Activated CD4-positive, alpha-beta T cell treated with anti-CD3 and anti-CD28 coated beads, Interleukin-2, amount 10 ng/mL, durations not matched to agents 7 days and 5 days (primary cell): ENCODE measurements around the gene RXFP2. TPM values are rescaled to one million over a fixed set of nuclear protein-coding genes. Genes with fewer than 3 reads are reported as not detected.

Experiments
- CTCF ChIA-PET: fragments of 350-600 bp; sonication (Branson Sonifier 250); formaldehyde crosslinking; loops from one replicate; lab custom pipeline; 2021; ENCODE audit warnings: antibody characterized with exemption; lab: Charles Lee
- POLR2A ChIA-PET: fragments of 350-600 bp; sonication (Branson Sonifier 250); formaldehyde crosslinking; loops from one replicate; lab custom pipeline; 2021; ENCODE audit warnings: antibody characterized with exemption; lab: Charles Lee
- DNase-seq: peaks from one replicate; pipeline ENCODE4 v3.0.0-alpha.2; 2020
- H3K27ac Mint-ChIP-seq: one replicate; pipeline ENCODE4 v1.8.0; 2021; ENCODE audit warnings: mild to moderate bottlenecking, moderate library complexity, mixed read lengths
- H3K27me3 Mint-ChIP-seq: one replicate; pipeline ENCODE4 v1.8.0; 2021; ENCODE audit warnings: mixed read lengths
- H3K36me3 Mint-ChIP-seq: one replicate; pipeline ENCODE4 v1.8.0; 2021; ENCODE audit warnings: low read depth, mixed read lengths
- H3K4me1 Mint-ChIP-seq: one replicate; pipeline ENCODE4 v1.8.0; 2021; ENCODE audit warnings: mixed read lengths
- H3K4me3 Mint-ChIP-seq: one replicate; pipeline ENCODE4 v1.8.0; 2021; ENCODE audit warnings: mild to moderate bottlenecking, moderate library complexity, mixed read lengths
- H3K9me3 Mint-ChIP-seq: one replicate; pipeline ENCODE4 v1.8.0; 2021; ENCODE audit warnings: mixed read lengths
- total RNA-seq, 2 experiments: library from RNA; stranded (reverse); gene quantifications; one replicate each; pipeline ENCODE4 v1.2.3, GENCODE V29; 2021

The RXFP2 gene
- total RNA-seq, 2 experiments from 2014 or later: not detected

DNA sequence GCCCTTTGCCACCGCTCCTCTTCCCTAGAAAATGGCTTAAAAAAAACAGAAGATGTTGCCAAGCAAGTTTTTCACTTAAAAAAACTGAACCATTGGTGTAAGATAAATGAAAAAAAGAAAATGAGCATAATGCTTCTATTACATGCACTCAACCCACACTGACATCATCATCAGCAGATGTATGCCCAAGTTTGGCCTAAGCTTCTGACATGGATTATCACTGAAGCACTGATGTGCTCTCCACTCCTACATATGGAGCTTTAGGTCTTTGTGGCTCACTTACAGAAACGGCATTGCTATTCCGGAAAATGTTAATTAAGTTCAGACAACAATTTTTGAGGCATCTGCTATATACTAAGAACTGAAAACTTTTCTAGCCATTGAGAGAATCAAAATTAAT lies 8.0 kb downstream of the RXFP2 start:
- ChIA-PET CTCF (no interaction called here), POLR2A (no interaction called here)
- Mint-ChIP-seq H3K36me3 (no peaks in the 10 kb centered on the region), H3K27me3 (peaks cover 14% of the 10 kb centered on the region), H3K4me1 (peaks cover under 1% of the 10 kb centered on the region), H3K9me3 (no peaks in the 10 kb centered on the region), H3K4me3 (no peak overlapping the region), H3K27ac (no peak overlapping the region)
- DNase-seq: no peak

DNA sequence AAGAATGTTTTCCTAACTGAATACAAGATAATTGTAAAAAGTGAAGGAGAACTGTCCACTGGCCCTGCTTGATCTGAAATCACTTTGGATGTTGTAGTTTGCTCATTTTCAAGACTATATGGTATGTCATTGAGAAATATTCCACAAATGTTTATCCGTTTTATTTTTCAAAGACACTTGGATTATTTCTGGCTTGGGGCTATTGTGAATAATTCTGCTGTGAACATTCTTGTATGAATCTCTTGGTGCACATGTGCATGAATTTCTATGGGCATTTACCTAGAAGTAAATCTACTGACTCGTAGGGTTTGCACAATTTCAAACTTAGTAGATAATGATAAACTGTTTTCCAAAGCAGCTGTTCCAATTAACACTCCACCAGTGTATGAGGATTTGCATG lies 8.6 kb downstream of the RXFP2 start:
- H3K27me3 Mint-ChIP-seq: peaks cover 14% of the 10 kb centered on the region
- no peak overlapping the region for H3K27ac Mint-ChIP-seq
- H3K36me3 Mint-ChIP-seq: no peaks in the 10 kb centered on the region
- H3K4me1 Mint-ChIP-seq: no peaks in the 10 kb centered on the region
- H3K9me3 Mint-ChIP-seq: no peaks in the 10 kb centered on the region
- ChIA-PET POLR2A (no interaction called here), CTCF (no interaction called here)
- H3K4me3 Mint-ChIP-seq: no peak overlapping the region
- no peak for DNase-seq

DNA sequence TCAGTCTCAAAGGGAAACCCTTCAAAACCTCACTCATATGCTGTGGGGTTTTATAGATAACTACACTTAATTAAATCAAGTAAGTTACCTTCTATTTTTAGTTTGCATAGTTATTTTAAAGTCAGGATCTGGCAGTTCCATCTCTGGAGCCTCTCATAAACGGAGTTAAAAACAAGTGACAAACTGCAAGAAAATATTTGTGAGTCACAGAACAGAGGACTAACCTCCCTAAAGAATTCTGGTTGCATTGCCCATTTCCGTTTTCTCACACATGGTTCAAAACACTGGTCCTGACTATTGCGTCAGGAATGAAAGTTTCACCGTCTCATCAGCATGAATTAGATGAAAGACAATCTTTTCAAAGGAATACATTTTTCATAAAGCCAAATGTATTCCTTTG lies 10.6 kb downstream of the RXFP2 start:
- H3K27ac Mint-ChIP-seq: no peak overlapping the region
- H3K4me1 Mint-ChIP-seq: no peaks in the 10 kb centered on the region
- no peaks in the 10 kb centered on the region for H3K36me3 Mint-ChIP-seq
- peaks cover 10% of the 10 kb centered on the region for H3K27me3 Mint-ChIP-seq
- DNase-seq: no peak
- H3K9me3 Mint-ChIP-seq: no peaks in the 10 kb centered on the region
- POLR2A ChIA-PET: no interaction called here
- no peak overlapping the region for H3K4me3 Mint-ChIP-seq
- CTCF ChIA-PET: no interaction called here

DNA sequence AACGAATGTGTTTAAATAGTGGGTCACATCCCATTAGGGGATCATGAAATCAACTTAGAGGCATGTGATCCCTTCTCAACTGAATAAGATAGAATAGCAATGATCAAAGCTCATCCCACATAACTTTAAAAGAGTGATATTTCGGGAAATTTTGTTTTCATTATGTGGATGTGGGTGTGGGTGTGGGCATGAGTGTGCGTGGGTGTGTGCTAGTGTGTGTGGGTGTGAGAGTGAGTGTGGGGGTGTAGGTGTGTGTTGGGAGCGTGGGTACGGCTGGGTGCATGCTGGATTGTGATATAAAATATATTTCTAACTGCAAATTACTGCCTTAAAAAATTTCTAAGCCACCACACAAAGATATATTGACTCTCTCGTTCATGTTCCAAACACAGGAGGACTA lies 15.9 kb downstream of the RXFP2 start:
- Mint-ChIP-seq H3K9me3 (no peaks in the 10 kb centered on the region), H3K36me3 (no peaks in the 10 kb centered on the region), H3K27me3 (peaks cover 6% of the 10 kb centered on the region), H3K27ac (no peak overlapping the region), H3K4me3 (no peak overlapping the region), H3K4me1 (no peaks in the 10 kb centered on the region)
- DNase-seq: no peak
- ChIA-PET CTCF (no interaction called here), POLR2A (no interaction called here)

DNA sequence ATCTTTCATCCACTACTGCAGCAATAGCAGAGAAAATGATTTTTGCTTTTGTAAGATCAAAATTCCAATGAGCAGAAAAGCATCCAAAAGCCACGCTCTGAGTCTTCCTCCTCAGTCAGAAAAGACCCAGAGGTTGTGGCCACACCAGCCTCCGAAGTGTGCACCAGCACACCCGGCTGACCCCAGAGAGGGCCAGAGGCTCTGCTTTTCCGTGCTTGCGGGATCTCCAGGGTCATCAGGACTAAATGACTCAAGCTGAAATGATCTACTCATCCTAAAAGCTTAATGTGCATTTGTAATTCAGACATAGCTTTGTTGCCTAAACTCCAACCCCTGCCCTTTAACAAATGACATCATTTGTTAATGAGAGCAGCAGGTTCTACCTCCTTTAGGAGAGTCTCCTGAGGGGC lies 16.5 kb downstream of the RXFP2 start:
- Mint-ChIP-seq H3K27me3 (peaks cover 2% of the 10 kb centered on the region), H3K4me3 (no peak overlapping the region), H3K27ac (no peak overlapping the region), H3K36me3 (no peaks in the 10 kb centered on the region), H3K9me3 (no peaks in the 10 kb centered on the region), H3K4me1 (no peaks in the 10 kb centered on the region)
- POLR2A ChIA-PET: no interaction called here
- DNase-seq: no peak
- CTCF ChIA-PET: no interaction called here

DNA sequence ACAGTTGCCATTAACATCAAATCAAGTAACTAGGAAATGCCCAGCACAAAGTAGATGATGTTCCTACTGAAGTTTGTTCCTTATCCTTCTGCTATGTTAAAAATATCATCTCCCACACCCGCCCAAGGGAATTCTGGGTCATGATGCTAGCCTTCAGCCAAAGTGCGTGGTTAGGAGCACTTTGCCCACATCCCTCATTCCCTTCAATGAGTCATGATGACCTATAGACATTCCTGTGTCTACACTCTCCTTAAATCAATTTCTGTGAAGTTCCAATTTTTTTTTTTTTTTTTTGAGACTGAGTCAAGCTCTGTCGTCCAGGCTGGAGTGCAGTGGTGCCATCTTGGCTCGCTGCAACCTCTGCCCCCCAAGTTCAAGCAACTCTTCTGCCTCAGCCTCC lies 17.0 kb downstream of the RXFP2 start:
- Mint-ChIP-seq H3K27me3 (peaks cover 2% of the 10 kb centered on the region), H3K27ac (no peak overlapping the region), H3K9me3 (no peaks in the 10 kb centered on the region), H3K4me1 (no peaks in the 10 kb centered on the region), H3K4me3 (no peak overlapping the region), H3K36me3 (no peaks in the 10 kb centered on the region)
- POLR2A ChIA-PET: no interaction called here
- DNase-seq: no peak
- CTCF ChIA-PET: interaction anchor here (0.6 kb wide), 1 partner anchor 767 kb away, joined by 3 read pairs; no protein-coding TSS in a partner anchor

DNA sequence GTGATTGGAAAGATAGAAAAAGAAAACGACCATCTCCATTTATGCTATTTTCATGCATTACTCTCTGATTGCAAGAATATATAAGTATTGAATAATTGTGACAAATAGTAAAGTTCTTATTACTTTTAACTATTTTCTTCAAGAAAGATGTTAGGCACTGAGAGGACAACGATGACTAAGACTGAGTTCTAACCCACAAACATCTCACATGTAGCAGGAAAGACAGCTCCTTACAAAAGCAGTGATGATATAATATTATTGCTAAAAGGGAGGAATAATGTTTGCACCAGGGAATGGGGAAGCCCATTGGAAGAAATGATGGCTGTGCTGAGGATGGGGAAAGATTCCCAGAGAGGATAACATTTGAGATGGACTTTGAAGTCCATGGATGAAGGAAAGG lies 22.6 kb downstream of the RXFP2 start:
- Mint-ChIP-seq H3K27me3 (peaks cover 13% of the 10 kb centered on the region), H3K36me3 (no peaks in the 10 kb centered on the region), H3K27ac (no peak overlapping the region), H3K9me3 (no peaks in the 10 kb centered on the region), H3K4me1 (no peaks in the 10 kb centered on the region), H3K4me3 (no peak overlapping the region)
- POLR2A ChIA-PET: no interaction called here
- CTCF ChIA-PET: no interaction called here
- no peak for DNase-seq

DNA sequence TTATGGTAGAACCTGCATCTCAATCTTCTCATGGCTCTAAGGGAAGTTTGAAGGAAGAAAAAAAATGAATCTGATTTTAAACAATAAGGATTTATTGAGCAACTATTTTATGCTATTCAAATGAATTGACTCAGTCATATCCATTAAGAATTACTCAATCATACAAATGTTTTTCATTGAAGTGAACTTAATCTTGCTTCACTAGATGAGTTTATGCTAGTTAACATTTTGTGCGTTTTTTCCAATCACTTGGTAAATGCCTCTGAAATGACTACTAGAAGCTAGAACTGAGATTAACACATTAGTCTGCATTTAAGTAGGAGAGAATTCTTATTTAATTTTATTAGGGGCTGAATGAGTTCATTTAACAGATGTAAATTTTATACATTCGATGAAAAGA lies 25.2 kb downstream of the RXFP2 start:
- ChIA-PET POLR2A (no interaction called here), CTCF (no interaction called here)
- peaks cover 19% of the 10 kb centered on the region for H3K27me3 Mint-ChIP-seq
- no peak for DNase-seq
- H3K27ac Mint-ChIP-seq: no peak overlapping the region
- no peaks in the 10 kb centered on the region for H3K9me3 Mint-ChIP-seq
- no peak overlapping the region for H3K4me3 Mint-ChIP-seq
- H3K4me1 Mint-ChIP-seq: no peaks in the 10 kb centered on the region
- H3K36me3 Mint-ChIP-seq: no peaks in the 10 kb centered on the region

DNA sequence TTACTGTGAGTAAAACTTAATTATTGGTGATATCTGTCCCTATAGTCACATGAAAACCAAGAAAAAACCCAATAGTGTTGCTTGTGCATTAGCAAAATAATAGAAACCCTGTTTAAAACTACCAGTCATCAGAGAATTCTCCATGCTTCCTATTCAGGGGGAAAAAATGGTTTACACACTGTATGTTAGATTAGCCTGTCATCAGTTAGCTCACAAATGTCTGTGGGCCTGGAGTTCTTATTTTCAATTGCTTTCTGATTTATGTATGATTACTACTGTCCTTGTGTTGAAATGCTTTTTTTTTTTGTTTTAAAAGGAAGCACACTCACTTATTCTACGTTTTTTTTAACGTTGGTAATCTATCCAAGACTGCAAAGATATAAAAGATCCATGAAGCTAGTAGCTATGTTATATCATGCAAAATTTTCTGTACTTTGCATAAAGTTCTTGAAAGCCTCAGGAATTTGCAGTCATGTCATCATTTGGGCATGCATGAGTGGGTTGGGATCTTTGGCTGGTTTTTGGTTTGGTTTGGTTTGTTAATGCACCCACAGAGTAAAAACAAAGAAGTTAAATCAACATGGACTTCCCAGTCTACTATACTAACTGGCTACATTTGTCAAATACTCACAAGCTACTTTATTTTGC lies 25.9 kb downstream of the RXFP2 start:
- CTCF ChIA-PET: no interaction called here
- no peak overlapping the region for H3K4me3 Mint-ChIP-seq
- H3K4me1 Mint-ChIP-seq: no peaks in the 10 kb centered on the region
- no peaks in the 10 kb centered on the region for H3K9me3 Mint-ChIP-seq
- DNase-seq: no peak
- H3K36me3 Mint-ChIP-seq: no peaks in the 10 kb centered on the region
- H3K27ac Mint-ChIP-seq: no peak overlapping the region
- H3K27me3 Mint-ChIP-seq: peaks cover 19% of the 10 kb centered on the region
- POLR2A ChIA-PET: no interaction called here

DNA sequence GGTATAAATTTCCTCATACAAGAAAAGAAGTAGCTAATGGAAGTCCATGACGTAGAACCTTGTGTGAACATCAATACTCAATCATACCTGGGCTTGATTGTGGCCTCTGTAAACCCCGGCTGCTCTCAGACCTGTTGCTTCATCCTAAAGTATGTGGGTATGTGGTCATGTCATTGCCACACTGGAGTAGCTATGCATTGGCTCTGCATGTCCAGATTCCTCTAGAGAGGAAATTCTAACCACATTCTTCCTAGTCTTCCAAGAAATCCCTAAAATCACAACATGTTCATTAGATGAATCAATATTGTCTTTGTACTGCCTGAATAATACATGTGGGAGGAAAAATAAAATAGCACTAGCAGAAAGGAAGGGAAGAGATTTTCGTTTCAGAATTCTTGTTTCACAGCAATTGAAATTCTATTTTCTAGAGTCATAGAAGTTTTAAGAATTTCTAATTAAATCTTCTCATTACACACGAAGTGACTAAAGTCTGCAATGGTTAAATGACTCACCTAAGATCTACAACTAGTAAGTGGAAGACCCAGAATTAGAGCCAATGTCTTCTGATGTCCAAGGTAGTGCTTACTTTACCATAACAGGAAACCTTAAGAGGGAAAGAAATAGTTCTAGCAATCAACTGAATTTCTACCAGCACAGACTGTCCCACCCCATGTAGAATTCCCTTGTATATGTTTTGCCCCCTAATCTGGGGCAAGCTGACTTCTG lies 28.0 kb downstream of the RXFP2 start:
- CTCF ChIA-PET: no interaction called here
- H3K9me3 Mint-ChIP-seq: no peaks in the 10 kb centered on the region

DNA sequence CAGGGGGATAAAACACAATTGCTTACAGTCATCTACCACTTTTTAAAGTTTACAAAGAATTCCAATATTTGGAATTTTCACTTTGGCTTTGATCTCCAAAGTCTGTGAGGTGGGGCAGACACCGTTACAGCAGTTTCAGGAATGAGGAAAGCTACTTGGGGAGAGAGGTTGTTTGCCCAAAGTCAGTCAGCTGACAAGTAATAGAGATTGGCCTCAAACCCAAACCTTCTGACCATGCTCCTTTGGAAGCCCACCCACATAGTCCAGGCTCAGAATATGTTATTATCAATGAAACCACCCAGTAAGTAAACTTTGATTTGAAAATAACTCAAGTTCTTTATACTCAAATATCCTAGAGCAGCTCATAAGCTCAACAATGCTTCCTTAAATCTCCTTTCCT lies 29.0 kb downstream of the RXFP2 start:
- H3K4me1 Mint-ChIP-seq: peaks cover under 1% of the 10 kb centered on the region
- no peaks in the 10 kb centered on the region for H3K9me3 Mint-ChIP-seq
- POLR2A ChIA-PET: no interaction called here
- H3K27ac Mint-ChIP-seq: no peak overlapping the region
- peaks cover 17% of the 10 kb centered on the region for H3K27me3 Mint-ChIP-seq
- CTCF ChIA-PET: no interaction called here
- no peaks in the 10 kb centered on the region for H3K36me3 Mint-ChIP-seq
- no peak for DNase-seq
- no peak overlapping the region for H3K4me3 Mint-ChIP-seq

More for the DNA sequence above, 28.0 kb downstream of the RXFP2 start:
- no peaks in the 10 kb centered on the region for H3K36me3 Mint-ChIP-seq
- peaks cover 17% of the 10 kb centered on the region for H3K27me3 Mint-ChIP-seq
- H3K4me1 Mint-ChIP-seq: no peaks in the 10 kb centered on the region
- POLR2A ChIA-PET: no interaction called here
- H3K4me3 Mint-ChIP-seq: no peak overlapping the region
- no peak overlapping the region for H3K27ac Mint-ChIP-seq
- no peak for DNase-seq

DNA sequence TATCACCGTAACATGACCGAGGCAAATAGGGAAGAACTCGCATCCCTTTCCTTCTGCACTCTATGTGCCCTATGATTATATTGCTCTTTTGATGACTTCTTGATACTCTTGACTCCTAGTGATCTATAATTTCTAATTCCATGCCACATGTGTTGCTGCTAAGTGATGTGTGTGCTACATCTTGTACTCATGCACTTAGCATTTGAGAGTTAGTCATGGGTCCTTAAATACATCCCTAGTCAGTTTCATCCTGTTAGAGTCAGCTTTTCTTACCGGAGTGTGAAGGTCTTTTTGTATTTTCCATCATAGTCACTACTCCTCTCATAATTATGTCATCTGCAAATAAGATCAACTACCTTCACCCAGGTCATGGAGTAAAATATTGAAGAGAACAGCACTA lies 30.2 kb downstream of the RXFP2 start:
- CTCF ChIA-PET: no interaction called here
- POLR2A ChIA-PET: no interaction called here
- no peak for DNase-seq

DNA sequence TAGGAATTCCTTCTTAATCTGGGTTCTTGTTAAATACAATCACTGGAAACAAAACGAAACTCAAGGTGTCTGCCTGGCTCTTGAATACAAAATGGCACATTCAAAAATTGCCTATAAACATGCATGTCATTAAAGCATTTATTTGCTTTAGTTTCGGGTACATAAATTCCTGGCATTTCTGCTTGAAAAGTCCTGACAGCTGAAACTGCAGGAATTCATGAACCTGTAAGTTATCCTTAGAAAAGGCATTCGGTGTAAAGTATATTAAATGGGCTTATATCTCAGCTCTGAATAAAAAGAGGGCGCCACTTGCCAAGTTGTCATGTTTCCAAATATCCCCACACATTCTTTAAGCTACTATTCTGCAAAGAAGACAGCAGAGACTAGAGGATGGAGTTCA lies 32.9 kb downstream of the RXFP2 start:
- H3K4me1 Mint-ChIP-seq: peaks cover 4% of the 10 kb centered on the region
- no peak overlapping the region for H3K27ac Mint-ChIP-seq
- ChIA-PET CTCF (no interaction called here), POLR2A (no interaction called here)
- H3K36me3 Mint-ChIP-seq: no peaks in the 10 kb centered on the region
- no peak for DNase-seq
- peaks cover 5% of the 10 kb centered on the region for H3K27me3 Mint-ChIP-seq
- no peak overlapping the region for H3K4me3 Mint-ChIP-seq
- no peaks in the 10 kb centered on the region for H3K9me3 Mint-ChIP-seq

More for the DNA sequence above, 30.2 kb downstream of the RXFP2 start:
- Mint-ChIP-seq H3K4me3 (no peak overlapping the region), H3K9me3 (no peaks in the 10 kb centered on the region), H3K27me3 (peaks cover 17% of the 10 kb centered on the region), H3K4me1 (peaks cover 4% of the 10 kb centered on the region), H3K27ac (no peak overlapping the region), H3K36me3 (no peaks in the 10 kb centered on the region)

DNA sequence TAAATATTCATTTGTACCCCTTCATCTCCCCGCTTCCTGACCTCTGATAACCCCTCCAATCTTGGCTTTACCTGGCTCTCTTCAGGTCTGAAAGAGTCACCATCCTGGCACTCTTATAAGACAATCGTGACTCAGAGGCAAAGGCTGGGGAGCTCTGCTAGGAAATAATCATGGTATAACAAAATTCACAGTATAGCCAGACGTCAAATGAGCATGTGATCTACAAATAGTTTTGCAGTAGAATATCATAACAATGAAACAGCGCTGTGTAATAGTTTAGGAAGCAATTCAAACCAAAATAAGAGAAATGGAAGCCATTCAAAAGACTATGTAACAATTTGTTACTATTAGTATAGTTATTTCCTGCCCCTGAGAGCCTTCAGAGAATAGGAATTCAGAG lies 34.2 kb downstream of the RXFP2 start:
- DNase-seq: no peak
- Mint-ChIP-seq H3K4me3 (peak overlapping the region; percentile 15), H3K27me3 (peaks cover 2% of the 10 kb centered on the region), H3K4me1 (peaks cover 4% of the 10 kb centered on the region), H3K27ac (no peak overlapping the region), H3K9me3 (no peaks in the 10 kb centered on the region), H3K36me3 (no peaks in the 10 kb centered on the region)
- ChIA-PET CTCF (no interaction called here), POLR2A (no interaction called here)
